ENCODE measurements around the gene SLC38A3.

DNA sequence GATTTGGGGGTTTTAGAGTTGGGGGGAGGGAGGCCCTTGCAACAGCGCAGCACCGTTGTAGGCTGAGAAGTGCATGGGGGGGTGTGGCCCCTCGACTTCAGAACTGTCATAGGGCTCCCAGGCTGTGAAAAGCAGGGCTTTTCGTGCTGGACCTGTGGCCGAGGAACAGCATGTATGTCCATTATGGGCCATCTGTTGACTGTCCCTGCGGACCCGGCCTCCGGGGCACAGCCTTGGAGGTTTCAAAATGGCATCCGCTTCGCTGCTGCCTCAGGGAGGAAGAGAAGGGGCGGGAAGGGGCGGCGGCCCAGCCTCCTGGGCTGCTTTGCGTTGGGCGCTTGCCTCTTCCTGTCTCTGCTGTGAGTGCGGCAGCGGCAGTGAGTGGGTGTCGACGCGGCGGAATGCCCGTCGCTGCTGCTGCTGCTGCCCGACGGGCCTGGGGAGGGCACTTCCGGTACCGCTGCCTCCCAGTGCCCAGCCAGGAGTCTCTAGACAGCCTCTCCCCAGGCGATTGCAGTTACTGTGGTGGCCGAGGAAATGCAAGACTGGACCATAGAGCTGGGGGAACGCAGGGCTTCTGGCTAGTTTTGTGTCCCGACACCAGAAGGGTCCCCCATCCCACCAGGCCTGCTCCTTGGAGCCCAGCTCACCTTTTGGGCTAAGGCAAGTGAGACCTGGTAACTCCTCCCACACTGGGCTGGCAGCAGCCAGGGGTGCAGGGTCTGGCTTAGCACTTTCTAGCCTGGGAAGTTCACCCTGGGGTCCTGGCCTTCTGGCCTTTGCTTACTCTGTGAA lies 32.9 kb downstream of the SLC38A3 start:
- TF ChIP-seq POLR2AphosphoS5 (IDR thresholded peaks at IDR 0.05; ENCODE audit: low read depth) (0 out of 2 replicates have a peak, but pooled peaks have one; percentile 17), EZH2 (IDR thresholded peaks at IDR 0.05; ENCODE audit: low read depth, unreplicated experiment) (no peak), EZH2phosphoT487 (IDR thresholded peaks at IDR 0.05; ENCODE audit: unreplicated experiment) (no peak), CREB1 (CRISPR knock-in tag; IDR thresholded peaks at IDR 0.05; ENCODE audit: low read depth) (no peak), NANOG (IDR thresholded peaks at IDR 0.05; ENCODE audit: borderline replicate concordance) (no peak), ZNF331 (CRISPR knock-in tag; IDR thresholded peaks at IDR 0.05; ENCODE audit: low read depth) (no peak), STAT1 (IDR thresholded peaks at IDR 0.05; ENCODE audit: unreplicated experiment) (no peak), JUNB (IDR thresholded peaks at IDR 0.05; ENCODE audit: unreplicated experiment) (no peak), ZNF114 (CRISPR knock-in tag; IDR thresholded peaks at IDR 0.05) (no peak)
- TF ChIP-seq, protein P1, sequence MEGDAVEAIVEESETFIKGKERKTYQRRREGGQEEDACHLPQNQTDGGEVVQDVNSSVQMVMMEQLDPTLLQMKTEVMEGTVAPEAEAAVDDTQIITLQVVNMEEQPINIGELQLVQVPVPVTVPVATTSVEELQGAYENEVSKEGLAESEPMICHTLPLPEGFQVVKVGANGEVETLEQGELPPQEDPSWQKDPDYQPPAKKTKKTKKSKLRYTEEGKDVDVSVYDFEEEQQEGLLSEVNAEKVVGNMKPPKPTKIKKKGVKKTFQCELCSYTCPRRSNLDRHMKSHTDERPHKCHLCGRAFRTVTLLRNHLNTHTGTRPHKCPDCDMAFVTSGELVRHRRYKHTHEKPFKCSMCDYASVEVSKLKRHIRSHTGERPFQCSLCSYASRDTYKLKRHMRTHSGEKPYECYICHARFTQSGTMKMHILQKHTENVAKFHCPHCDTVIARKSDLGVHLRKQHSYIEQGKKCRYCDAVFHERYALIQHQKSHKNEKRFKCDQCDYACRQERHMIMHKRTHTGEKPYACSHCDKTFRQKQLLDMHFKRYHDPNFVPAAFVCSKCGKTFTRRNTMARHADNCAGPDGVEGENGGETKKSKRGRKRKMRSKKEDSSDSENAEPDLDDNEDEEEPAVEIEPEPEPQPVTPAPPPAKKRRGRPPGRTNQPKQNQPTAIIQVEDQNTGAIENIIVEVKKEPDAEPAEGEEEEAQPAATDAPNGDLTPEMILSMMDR (conservative IDR thresholded peaks at IDR 0.05; ENCODE audit: low read depth in 2 of 2) = no peak
- TF ChIP-seq, protein P2, sequence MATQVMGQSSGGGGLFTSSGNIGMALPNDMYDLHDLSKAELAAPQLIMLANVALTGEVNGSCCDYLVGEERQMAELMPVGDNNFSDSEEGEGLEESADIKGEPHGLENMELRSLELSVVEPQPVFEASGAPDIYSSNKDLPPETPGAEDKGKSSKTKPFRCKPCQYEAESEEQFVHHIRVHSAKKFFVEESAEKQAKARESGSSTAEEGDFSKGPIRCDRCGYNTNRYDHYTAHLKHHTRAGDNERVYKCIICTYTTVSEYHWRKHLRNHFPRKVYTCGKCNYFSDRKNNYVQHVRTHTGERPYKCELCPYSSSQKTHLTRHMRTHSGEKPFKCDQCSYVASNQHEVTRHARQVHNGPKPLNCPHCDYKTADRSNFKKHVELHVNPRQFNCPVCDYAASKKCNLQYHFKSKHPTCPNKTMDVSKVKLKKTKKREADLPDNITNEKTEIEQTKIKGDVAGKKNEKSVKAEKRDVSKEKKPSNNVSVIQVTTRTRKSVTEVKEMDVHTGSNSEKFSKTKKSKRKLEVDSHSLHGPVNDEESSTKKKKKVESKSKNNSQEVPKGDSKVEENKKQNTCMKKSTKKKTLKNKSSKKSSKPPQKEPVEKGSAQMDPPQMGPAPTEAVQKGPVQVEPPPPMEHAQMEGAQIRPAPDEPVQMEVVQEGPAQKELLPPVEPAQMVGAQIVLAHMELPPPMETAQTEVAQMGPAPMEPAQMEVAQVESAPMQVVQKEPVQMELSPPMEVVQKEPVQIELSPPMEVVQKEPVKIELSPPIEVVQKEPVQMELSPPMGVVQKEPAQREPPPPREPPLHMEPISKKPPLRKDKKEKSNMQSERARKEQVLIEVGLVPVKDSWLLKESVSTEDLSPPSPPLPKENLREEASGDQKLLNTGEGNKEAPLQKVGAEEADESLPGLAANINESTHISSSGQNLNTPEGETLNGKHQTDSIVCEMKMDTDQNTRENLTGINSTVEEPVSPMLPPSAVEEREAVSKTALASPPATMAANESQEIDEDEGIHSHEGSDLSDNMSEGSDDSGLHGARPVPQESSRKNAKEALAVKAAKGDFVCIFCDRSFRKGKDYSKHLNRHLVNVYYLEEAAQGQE (IDR thresholded peaks at IDR 0.05; ENCODE audit: unreplicated experiment) = no peak
- TF ChIP-seq, protein P3, sequence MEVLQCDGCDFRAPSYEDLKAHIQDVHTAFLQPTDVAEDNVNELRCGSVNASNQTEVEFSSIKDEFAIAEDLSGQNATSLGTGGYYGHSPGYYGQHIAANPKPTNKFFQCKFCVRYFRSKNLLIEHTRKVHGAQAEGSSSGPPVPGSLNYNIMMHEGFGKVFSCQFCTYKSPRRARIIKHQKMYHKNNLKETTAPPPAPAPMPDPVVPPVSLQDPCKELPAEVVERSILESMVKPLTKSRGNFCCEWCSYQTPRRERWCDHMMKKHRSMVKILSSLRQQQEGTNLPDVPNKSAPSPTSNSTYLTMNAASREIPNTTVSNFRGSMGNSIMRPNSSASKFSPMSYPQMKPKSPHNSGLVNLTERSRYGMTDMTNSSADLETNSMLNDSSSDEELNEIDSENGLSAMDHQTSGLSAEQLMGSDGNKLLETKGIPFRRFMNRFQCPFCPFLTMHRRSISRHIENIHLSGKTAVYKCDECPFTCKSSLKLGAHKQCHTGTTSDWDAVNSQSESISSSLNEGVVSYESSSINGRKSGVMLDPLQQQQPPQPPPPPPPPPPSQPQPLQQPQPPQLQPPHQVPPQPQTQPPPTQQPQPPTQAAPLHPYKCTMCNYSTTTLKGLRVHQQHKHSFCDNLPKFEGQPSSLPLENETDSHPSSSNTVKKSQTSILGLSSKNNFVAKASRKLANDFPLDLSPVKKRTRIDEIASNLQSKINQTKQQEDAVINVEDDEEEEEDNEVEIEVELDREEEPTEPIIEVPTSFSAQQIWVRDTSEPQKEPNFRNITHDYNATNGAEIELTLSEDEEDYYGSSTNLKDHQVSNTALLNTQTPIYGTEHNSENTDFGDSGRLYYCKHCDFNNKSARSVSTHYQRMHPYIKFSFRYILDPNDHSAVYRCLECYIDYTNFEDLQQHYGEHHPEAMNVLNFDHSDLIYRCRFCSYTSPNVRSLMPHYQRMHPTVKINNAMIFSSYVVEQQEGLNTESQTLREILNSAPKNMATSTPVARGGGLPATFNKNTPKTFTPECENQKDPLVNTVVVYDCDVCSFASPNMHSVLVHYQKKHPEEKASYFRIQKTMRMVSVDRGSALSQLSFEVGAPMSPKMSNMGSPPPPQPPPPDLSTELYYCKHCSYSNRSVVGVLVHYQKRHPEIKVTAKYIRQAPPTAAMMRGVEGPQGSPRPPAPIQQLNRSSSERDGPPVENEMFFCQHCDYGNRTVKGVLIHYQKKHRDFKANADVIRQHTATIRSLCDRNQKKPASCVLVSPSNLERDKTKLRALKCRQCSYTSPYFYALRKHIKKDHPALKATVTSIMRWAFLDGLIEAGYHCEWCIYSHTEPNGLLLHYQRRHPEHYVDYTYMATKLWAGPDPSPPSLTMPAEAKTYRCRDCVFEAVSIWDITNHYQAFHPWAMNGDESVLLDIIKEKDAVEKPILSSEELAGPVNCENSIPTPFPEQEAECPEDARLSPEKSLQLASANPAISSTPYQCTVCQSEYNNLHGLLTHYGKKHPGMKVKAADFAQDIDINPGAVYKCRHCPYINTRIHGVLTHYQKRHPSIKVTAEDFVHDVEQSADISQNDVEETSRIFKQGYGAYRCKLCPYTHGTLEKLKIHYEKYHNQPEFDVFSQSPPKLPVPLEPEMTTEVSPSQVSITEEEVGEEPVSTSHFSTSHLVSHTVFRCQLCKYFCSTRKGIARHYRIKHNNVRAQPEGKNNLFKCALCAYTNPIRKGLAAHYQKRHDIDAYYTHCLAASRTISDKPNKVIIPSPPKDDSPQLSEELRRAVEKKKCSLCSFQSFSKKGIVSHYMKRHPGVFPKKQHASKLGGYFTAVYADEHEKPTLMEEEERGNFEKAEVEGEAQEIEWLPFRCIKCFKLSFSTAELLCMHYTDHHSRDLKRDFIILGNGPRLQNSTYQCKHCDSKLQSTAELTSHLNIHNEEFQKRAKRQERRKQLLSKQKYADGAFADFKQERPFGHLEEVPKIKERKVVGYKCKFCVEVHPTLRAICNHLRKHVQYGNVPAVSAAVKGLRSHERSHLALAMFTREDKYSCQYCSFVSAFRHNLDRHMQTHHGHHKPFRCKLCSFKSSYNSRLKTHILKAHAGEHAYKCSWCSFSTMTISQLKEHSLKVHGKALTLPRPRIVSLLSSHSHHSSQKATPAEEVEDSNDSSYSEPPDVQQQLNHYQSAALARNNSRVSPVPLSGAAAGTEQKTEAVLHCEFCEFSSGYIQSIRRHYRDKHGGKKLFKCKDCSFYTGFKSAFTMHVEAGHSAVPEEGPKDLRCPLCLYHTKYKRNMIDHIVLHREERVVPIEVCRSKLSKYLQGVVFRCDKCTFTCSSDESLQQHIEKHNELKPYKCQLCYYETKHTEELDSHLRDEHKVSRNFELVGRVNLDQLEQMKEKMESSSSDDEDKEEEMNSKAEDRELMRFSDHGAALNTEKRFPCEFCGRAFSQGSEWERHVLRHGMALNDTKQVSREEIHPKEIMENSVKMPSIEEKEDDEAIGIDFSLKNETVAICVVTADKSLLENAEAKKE (CRISPR knock-in tag; IDR thresholded peaks at IDR 0.05) = no peak

All from GM23338 (cell line).